Thyroid gland (tissue), 4 donors: ENCODE data around the gene OPALIN. TPM values are rescaled to one million over a fixed set of nuclear protein-coding genes. Genes with fewer than 3 reads are reported as not detected.

ENCODE experiments used
- DNase-seq, 2 donors: peaks; one replicate each; pipeline ENCODE4 v3.0.0-alpha.2; 2019
- H3K27ac ChIP-seq, 3 donors: fragments of 200-600 bp; sonication (generic); 1 replicate in 2 of 3; 2 replicates in 1 of 3; pipeline ENCODE4 v1.5.1; 2016 to 2019; ENCODE audit warnings: mild to moderate bottlenecking in 1 of 3, moderate library complexity in 1 of 3
- H3K27me3 ChIP-seq: fragments of 200-600 bp; sonication (generic); one replicate; pipeline ENCODE4 v1.5.1; 2019
- H3K36me3 ChIP-seq, 2 donors: fragments of 200-600 bp; sonication (generic); one replicate each; pipeline ENCODE4 v1.5.1; 2016 to 2019
- H3K4me1 ChIP-seq, 2 donors: fragments of 200-600 bp; sonication (generic); one replicate each; pipeline ENCODE4 v1.5.1; 2017 to 2019
- H3K4me3 ChIP-seq, 3 donors: fragments of 200-600 bp; sonication (generic); replicated peaks in 1 of 3; 1 replicate in 2 of 3; 2 replicates in 1 of 3; pipeline ENCODE4 v1.5.1; 2016; ENCODE audit warnings: mild to moderate bottlenecking in 1 of 3
- H3K9me3 ChIP-seq: fragments of 200-600 bp; sonication (generic); one replicate; pipeline ENCODE4 v1.5.1; 2017
- POLR2A ChIP-seq, 2 donors: fragments of 450-650 bp; IDR thresholded peaks; one replicate each; pipeline ENCODE4 v1.6.1; 2017; ENCODE audit warnings: antibody characterized with exemption in 2 of 2, mild to moderate bottlenecking in 2 of 2, moderate library complexity in 1 of 2
- WGBS, 2 donors: methylation state at CpG; one replicate each; pipeline ENCODE4 v1.1.5; 2017; 5-methylcytosine and 5-hydroxymethylcytosine counted together
- intact Hi-C: fragments of 100-400 bp; cut with DNase I; formaldehyde crosslinking; loops from one replicate; pipeline ENCODE4 v1.15.1; 2023
- total RNA-seq, 4 donors: library from RNA; depleted of rRNA; stranded (reverse); fragments of >200 nt; gene quantifications; one replicate each; pipeline ENCODE4 v1.2.3, GENCODE V29; 2016
- TF ChIP-seq, protein P1 (sequence below), 6 experiments: fragments of 200-600 bp in 3 of 6; fragments of 450-650 bp in 3 of 6; sonication (generic) in 3 of 6; IDR thresholded peaks; one replicate each; pipeline ENCODE4 v1.5.1; 2016 to 2019; ENCODE audit warnings: antibody characterized with exemption in 6 of 6, mild to moderate bottlenecking in 2 of 6, inconsistent platforms in 1 of 6, moderate library complexity in 1 of 6

OPALIN gene
- total RNA-seq, 4 donors from 2014 or later, result not detected

DNA sequence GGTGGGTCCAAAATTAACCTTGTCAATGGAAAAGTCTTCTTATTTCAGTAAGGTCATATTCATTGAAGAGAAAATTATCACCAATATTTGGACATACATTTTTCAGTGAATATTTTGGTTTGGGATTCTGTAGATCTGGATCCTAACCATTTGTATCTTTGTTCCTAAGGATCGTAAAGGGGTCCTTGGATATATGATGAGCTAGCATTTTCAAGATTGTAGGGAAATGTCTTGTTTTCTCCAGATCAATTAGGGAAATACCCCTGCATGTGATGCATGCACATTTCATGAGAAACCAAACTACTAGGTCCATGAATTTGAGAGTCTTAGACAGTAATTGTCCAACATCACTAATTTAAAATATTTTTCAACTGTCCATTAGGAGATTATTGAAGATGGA lies 36.5 kb downstream of the OPALIN start:
- no peaks in the 10 kb centered on the region for H3K9me3 ChIP-seq
- intact Hi-C loops, result no loop called here
- TF ChIP-seq, protein P1, sequence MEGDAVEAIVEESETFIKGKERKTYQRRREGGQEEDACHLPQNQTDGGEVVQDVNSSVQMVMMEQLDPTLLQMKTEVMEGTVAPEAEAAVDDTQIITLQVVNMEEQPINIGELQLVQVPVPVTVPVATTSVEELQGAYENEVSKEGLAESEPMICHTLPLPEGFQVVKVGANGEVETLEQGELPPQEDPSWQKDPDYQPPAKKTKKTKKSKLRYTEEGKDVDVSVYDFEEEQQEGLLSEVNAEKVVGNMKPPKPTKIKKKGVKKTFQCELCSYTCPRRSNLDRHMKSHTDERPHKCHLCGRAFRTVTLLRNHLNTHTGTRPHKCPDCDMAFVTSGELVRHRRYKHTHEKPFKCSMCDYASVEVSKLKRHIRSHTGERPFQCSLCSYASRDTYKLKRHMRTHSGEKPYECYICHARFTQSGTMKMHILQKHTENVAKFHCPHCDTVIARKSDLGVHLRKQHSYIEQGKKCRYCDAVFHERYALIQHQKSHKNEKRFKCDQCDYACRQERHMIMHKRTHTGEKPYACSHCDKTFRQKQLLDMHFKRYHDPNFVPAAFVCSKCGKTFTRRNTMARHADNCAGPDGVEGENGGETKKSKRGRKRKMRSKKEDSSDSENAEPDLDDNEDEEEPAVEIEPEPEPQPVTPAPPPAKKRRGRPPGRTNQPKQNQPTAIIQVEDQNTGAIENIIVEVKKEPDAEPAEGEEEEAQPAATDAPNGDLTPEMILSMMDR (IDR thresholded peaks at IDR 0.05), result no peak
- TF ChIP-seq POLR2A (IDR thresholded peaks at IDR 0.05), result no peak

DNA sequence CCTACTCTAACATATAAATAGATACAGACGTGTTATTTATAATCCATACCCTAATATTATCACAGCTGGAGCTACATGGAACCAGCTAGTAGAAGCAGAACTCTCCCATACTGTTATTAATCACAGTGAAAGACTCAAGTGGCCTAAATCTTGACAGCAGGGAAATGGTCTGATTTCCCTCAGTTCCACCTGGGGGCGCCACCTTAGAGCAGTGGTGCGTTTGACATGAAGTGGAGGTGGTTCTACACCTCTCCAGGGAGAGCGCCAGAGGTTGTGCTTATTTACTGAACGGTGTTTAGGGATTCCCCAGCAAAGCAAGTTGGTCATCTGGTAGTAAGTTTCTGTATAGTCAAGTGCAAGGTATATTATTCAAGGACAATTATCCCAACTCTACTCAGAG lies 37.0 kb downstream of the OPALIN start:
- Histone ChIP-seq H3K4me1 (no peaks in the 10 kb centered on the region), H3K27me3 (no peaks in the 10 kb centered on the region), H3K36me3 (no peaks in the 10 kb centered on the region), H3K9me3 (no peaks in the 10 kb centered on the region), H3K4me3 (no peak overlapping the region), H3K27ac (no peak overlapping the region)
- intact Hi-C loops, result no loop called here
- TF ChIP-seq, protein P1 (IDR thresholded peaks at IDR 0.05), result no peak
- TF ChIP-seq POLR2A (IDR thresholded peaks at IDR 0.05), result no peak
- WGBS, 2 donors, result 59 to 65% methylated on average over 5 of the region's 5 CpGs
- no peak for DNase-seq

More for the DNA sequence above, 36.5 kb downstream of the OPALIN start:
- Histone ChIP-seq H3K4me1 (no peaks in the 10 kb centered on the region), H3K4me3 (no peak overlapping the region), H3K27me3 (no peaks in the 10 kb centered on the region), H3K36me3 (no peaks in the 10 kb centered on the region), H3K27ac (no peak overlapping the region)
- no peak for DNase-seq
- WGBS, 2 donors, result 89 to 98% methylated on average over 1 of the region's 1 CpG

DNA sequence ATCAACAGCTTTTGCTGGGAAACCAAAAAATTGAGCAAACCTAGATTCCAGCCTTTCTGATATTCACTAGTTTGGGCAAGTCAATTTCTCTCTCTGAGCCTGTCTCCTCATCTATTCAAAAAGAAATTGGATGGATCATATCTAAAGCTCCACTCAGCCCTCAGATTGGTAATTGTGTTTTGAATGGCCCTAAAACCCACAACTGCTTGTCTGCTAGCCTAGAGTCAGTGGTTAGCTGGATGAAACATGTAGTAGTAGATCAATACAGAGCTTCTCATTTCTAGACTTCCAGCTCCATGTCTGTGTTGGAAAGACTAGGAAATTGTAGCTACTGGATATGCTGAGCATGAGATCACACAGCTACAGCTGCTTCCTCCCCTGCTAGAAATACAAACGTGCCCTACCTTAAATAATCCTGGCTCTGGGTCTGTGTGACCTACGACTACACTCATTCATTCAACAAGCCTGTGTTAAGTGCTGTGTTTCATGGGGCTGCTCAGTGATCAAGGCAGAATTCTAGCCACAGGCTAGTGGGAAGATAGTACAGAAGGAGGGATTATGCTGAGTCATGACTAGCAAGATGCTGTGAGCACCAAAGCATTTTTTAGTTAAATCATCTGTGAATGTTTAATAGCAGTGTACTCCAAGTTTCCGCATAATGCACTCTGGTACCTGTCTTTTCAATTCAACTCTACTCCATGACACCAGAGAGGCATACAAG lies 38.9 kb downstream of the OPALIN start:
- Histone ChIP-seq H3K4me1 (no peaks in the 10 kb centered on the region), H3K27ac (no peak overlapping the region), H3K36me3 (no peaks in the 10 kb centered on the region), H3K4me3 (no peak overlapping the region), H3K9me3 (no peaks in the 10 kb centered on the region), H3K27me3 (no peaks in the 10 kb centered on the region)
- WGBS, 2 donors, result 41 to 45% methylated on average over 3 of the region's 3 CpGs
- intact Hi-C loops, result no loop called here
- no peak for TF ChIP-seq POLR2A (IDR thresholded peaks at IDR 0.05)
- TF ChIP-seq, protein P1 (IDR thresholded peaks at IDR 0.05), result no peak
- no peak for DNase-seq

DNA sequence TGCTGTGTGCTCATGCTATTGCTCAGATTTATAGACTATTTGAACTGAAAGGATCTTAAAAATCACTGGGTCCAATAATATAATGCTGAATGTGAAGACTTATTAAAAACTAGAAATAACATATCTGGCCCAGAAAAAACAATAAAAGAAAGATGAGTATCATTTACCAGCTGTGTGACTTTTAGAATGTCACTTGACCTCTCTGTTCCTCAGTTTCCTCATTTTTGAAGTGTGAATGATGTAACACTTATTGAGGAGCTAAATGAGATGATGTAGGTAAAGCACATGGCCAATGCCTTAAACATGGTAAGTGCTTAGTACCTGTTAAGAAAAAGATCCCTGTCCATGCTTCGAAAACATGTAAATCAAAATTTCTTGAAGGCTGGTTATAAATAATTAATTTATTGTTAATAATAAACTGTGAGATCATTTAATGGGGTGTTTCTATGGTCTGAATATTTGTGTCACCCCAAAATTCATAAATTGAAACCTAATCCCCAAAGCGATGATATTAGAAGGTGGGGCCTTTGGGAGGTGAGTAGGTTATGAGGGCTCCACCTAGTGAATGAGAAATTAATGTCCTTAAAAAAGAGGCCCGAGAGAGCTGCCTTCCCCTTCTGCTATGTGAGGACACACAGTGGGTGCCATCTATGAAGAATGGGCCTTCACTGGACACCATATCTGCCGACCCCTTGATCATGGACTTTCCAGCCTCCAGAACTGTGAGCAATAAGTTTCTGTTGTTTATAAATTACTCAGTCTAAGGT lies 41.6 kb downstream of the OPALIN start:
- Histone ChIP-seq H3K9me3 (no peaks in the 10 kb centered on the region), H3K36me3 (no peaks in the 10 kb centered on the region), H3K4me1 (no peaks in the 10 kb centered on the region), H3K27ac (no peak overlapping the region), H3K27me3 (no peaks in the 10 kb centered on the region), H3K4me3 (no peak overlapping the region)
- no peak for TF ChIP-seq POLR2A (IDR thresholded peaks at IDR 0.05)
- TF ChIP-seq, protein P1 (IDR thresholded peaks at IDR 0.05), result no peak
- intact Hi-C loops, result no loop called here
- 80 to 88% methylated on average over 4 of the region's 4 CpGs for WGBS, 2 donors
- no peak for DNase-seq

DNA sequence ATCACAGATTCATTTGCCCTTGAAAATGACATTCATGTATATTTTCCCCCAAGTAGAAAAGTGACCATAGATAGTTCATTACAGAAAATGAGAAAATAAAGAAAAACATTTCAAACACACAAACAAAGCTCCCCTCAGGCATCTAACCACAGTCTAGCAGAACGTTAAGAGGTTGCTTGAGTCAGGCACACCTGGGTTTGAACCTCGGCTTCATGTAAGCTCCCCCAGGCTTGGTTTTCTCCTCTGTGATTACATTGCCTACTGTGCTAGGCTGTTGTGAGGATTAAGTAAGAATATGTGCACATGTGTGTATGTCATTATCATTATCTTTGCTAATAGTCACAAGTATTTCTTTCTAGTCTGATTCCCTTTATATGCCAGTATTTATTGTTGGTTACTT lies 45.5 kb downstream of the OPALIN start:
- TF ChIP-seq, protein P1 (IDR thresholded peaks at IDR 0.05), result no peak
- TF ChIP-seq POLR2A (IDR thresholded peaks at IDR 0.05), result no peak
- DNase-seq, result no peak
- 81 to 91% methylated on average over 2 of the region's 2 CpGs for WGBS, 2 donors
- no peaks in the 10 kb centered on the region for H3K27me3 ChIP-seq
- no peaks in the 10 kb centered on the region for H3K9me3 ChIP-seq
- no peak overlapping the region for H3K4me3 ChIP-seq
- H3K27ac ChIP-seq, result no peak overlapping the region
- intact Hi-C loops, result no loop called here
- peaks cover 11 to 15% of the 10 kb centered on the region in 2 donors for H3K4me1 ChIP-seq
- no peaks in the 10 kb centered on the region for H3K36me3 ChIP-seq
